ENCODE data around the gene SF3B6.

DNA sequence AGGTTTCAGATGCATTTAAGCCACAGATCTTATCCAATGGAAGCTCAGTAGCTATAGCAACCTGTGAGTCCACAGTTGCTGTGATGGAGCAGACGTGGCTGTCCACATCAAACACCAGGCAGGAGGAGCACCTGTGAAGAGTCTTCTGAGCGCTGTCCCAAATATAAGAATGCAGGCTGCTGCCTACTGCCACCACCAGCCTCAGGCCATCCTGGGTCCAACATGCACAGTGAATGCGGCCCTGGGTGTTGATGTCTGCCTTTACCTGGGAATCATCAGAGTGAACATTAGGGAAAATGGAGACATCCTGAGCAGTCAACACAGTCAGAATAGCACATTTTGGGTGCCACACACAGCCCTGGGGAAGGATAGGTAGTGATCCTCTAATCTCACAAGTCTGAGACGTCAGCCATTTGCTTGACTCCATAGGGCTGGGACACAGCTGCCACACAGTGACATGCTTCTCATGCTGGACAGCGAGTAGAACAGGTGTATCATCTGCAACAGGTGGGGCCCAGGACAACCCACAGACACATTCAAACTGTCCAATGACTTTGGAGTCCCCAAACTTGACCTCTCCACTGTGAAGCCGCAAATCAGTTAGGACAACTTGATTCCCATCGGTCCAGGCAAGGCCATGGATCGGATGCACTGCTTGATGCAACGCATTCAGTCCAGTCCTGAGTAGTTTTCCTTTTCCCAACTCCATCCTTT lies 37.2 kb downstream of the SF3B6 start:
- TF ChIP-seq, protein P1, sequence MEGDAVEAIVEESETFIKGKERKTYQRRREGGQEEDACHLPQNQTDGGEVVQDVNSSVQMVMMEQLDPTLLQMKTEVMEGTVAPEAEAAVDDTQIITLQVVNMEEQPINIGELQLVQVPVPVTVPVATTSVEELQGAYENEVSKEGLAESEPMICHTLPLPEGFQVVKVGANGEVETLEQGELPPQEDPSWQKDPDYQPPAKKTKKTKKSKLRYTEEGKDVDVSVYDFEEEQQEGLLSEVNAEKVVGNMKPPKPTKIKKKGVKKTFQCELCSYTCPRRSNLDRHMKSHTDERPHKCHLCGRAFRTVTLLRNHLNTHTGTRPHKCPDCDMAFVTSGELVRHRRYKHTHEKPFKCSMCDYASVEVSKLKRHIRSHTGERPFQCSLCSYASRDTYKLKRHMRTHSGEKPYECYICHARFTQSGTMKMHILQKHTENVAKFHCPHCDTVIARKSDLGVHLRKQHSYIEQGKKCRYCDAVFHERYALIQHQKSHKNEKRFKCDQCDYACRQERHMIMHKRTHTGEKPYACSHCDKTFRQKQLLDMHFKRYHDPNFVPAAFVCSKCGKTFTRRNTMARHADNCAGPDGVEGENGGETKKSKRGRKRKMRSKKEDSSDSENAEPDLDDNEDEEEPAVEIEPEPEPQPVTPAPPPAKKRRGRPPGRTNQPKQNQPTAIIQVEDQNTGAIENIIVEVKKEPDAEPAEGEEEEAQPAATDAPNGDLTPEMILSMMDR (conservative IDR thresholded peaks at IDR 0.05) = no peak
- no peak for TF ChIP-seq EZH2 (IDR thresholded peaks at IDR 0.05; ENCODE audit: low read depth)

Measured in PC-9 (cell line).